GM18858 (cell line): ENCODE data around the gene ZNF181.
"Not testable (repeated sequence)": the region's sequence is repeated elsewhere in the genome, so short reads cannot be mapped to it uniquely, and the experiment has no call there.

Experiments used
- ATAC-seq: cut with Tn5 transposase; IDR thresholded peaks from one replicate; pipeline ENCODE4 v1.9.1; 2021; ENCODE audit not compliant: unreplicated experiment

ZNF181 gene

DNA sequence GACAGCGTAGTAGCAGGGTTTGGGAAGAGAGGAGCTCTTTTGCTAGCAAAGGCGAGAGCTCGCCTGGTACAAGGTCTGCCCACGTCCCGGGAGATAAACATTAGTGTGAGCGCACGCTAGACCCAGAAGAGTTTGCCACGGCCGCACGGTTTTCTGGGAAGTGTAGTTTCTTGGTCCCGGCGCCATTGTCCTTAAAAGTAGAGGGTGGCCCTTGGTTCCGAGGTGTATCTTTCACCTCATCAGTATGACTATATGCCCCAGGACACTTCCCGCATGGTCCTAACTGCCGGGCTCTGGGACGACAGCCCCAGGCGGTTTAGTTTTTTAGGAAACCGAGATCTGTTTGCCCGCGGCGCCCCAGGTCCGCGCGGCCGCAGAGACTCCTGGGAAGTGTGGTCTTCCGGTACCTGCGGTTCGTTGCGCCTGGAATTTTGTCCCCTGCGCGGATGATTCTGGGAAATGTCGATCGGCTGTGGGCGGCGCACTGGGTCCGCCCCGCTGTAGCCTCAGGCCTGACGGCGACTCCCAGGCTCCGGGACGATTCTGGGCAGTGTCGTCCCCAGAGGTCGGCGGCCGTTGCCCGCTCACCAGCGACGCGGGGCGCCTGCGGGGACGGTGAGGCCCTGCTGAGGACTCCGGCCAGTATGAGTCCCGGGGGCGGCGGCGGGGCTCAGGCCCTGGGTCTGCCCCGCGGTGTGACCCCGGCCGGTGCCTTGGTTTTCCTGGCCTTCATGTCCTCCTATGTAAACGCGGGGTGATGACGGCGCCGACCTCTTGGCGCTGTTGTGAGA, at the start of gene ZNF181:
ZNF181 (plus strand) TSS at position 498 of the 791 bp plus-strand sequence. CDS start 795 bp downstream, outside the sequence.
- ATAC-seq: peak; percentile 59

- ATAC-seq: not testable (repeated sequence)
Measured at GRCh38 chr19:34685266-34685665, 48.8 kb upstream of the ZNF181 start.

DNA sequence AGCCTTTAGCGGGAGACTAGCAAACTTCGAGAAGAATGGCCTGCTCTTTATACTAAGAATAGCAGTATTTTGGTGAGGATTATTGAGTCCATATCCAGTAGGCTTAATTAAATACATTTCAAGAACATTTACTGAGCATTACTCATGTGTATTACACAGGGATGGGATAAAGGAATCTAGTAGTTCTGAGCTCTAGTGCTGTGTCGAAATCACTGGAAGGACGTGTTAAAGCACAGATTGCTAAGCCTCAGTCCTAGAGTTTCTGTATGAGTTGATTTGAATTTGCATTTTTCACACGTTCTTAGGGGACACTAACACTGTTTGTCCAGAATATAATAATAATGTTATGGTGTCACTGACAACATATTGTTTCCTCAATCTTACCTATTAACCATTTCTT, 47.6 kb upstream of the ZNF181 start:
- no peak for ATAC-seq

GRCh38 chr19:34687348-34687747, 46.7 kb upstream of the ZNF181 start:
- no peak for ATAC-seq

DNA sequence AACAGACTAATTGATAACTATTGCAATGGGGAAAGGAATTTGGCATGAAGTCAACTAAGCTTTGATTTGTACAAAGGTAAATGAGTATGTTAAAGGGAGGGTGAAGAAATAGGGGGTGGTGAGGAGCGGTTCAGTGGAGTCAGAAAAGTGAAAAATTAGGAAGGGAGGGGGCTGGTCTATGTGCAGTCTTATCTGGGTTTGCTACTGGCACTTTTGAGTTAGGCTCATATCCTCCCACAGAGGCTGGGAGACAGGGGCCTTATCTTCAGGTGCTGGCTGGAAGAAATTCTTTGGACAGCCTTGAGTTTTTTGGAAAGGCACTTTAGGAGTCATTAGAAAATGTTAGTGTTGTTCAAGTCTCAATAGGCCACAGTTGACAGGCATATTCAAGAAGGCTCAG, 45.5 kb upstream of the ZNF181 start:
- ATAC-seq: no peak

DNA sequence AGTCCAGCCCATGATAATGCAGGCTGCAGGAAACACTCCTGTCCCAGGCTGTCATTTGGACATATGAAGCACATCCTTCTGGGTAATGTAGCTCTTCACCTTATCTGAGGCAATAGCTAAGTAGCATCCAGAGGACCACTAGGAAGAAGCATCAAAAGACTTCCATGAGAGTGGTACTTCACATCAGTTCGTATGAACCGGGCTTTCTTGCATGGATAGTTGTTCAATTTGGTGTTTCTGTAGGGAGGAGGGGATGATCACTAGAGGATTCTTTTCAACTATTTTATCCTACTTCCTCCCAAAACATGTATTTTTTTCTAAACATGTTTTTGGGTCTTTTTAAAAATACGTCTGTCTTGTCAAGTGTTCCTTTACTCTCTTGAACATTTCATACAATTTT, 43.7 kb upstream of the ZNF181 start:
- ATAC-seq: no peak

DNA sequence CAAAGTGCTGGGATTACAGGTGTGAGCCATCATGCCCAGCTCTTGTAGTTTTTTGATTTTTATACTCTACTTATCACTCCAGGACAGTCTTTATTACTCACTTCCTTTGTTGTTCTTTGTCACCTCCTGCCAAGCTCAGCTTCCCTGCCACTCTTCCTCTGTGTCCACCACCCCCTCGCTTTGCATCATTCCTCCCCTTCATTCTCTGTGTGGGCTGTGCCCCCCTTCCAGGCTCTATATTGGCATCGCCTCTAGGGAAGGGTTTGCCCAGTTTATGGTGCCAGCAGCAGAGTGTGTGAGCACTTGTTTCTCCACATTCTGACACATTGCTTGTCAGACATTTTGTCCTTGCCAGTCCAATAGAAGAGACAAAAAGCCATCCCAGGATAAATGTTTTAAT, 41.5 kb upstream of the ZNF181 start:
- no peak for ATAC-seq

GRCh38 chr19:34707661-34708060, 26.4 kb upstream of the ZNF181 start:
- ATAC-seq: no peak

DNA sequence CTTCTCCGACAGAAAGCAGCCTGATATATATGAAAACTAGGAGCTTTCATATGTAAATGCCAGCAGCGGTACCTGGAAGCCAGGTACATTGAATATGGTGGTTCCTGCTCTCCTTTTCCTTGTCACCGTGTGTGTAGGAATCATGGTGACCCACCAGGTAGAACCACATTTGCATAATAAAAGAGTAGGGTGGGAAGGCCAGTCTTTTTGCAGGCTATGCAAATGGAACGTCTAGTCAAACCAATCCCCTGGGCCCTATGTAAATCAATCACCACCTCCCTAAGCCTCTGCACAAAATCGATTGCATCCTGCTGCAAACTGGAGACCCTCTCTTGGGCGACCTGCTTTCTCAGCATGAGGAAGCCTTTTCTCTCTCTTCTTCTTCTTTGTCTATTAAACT, 22.2 kb upstream of the ZNF181 start:
- no peak for ATAC-seq

- no peak for ATAC-seq
Measured at GRCh38 chr19:34712395-34713261, 21.4 kb upstream of the ZNF181 start.

GRCh38 chr19:34713262-34713637, 20.8 kb upstream of the ZNF181 start:
- ATAC-seq: no peak

DNA sequence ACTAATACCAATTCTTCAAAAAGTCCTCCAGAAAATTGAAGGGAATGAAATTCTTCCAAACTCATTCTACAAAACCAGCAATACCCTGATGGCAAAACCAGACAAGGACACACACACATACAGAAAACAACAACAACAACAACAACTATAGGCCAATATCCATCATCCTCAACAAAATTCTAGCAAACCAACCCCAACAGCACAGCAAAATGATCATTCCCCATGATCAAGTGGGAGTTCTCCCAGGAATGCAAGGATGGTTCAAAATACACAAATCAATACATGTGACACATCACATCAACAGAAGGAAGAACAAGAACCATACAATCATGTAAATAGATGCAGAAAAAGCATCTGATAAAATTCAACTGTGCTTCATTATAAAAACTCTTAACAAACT, 18.7 kb upstream of the ZNF181 start:
- no peak for ATAC-seq

GRCh38 chr19:34722353-34722752, 11.7 kb upstream of the ZNF181 start:
- ATAC-seq: no peak

- ATAC-seq: no peak
Measured at GRCh38 chr19:34725400-34725799, 8.6 kb upstream of the ZNF181 start.

GRCh38 chr19:34731019-34731829, 2.8 kb upstream of the ZNF181 start:
- ATAC-seq: no peak

DNA sequence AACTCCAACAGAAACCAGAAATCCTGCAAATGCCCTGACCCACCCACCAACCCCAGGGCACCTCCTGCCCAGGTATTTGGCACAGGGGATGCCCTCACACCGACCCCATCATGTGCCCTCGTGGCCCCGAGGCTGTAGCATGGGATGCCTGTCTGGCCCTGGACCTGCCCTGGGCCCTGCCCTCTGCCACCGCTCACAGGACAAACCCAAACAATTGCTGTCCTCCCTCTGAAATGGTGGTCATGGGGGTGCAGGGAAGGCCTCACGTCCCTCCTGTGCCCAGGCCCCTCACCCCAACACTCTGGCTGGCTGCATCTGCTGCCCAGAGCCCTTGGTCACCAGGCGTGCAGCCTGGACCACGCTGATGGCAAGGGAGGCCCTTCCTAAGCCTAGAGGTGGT, 2.1 kb upstream of the ZNF181 start:
- ATAC-seq: no peak

GRCh38 chr19:34732612-34733211, 1.3 kb upstream of the ZNF181 start:
- no peak for ATAC-seq

- peak; percentile 8 for ATAC-seq
Measured at GRCh38 chr19:34733266-34733745, 737 bp upstream of the ZNF181 start.

DNA sequence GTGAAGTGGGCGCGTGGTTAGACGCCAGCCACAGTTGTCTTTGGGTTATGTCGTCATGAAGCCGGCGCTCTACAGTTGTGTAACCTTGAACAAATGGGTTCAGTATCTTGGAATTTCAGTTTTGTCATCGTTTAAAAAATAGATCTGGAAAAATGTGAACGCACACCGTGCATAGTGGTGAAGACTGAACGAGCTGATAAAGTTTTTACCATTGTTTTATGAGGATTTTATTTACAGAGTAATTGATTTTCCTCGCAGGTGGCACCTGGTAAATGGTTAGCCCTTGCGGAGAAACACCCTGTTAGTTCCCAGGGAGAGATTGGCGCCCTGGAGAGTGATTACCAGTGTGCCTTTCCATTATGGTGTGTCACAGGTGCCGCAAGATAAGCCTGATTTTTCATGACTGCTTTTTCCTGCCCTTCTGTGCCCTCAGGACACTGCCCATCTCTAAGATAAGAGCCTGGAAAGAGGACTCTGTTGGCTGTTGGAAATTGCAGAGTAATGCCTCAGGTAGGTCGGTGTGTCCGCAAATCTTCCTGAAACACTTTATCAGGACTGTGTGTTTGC, 577 bp downstream of the ZNF181 start:
- ATAC-seq: peak; percentile 39

- ATAC-seq: no peak
Measured at GRCh38 chr19:34744896-34745690, 11.1 kb downstream of the ZNF181 start.
